GM19238 (cell line): Measurements from ENCODE around the gene GYS2.
A peak's percentile ranks its signal among the peaks of the same experiment; 100 is the strongest.

Experiments
- DNase-seq: peaks from one replicate; pipeline ENCODE4 v3.0.0; 2011; ENCODE audit warnings: low spot score; ENCODE audit not compliant: insufficient read length

The GYS2 gene

DNA sequence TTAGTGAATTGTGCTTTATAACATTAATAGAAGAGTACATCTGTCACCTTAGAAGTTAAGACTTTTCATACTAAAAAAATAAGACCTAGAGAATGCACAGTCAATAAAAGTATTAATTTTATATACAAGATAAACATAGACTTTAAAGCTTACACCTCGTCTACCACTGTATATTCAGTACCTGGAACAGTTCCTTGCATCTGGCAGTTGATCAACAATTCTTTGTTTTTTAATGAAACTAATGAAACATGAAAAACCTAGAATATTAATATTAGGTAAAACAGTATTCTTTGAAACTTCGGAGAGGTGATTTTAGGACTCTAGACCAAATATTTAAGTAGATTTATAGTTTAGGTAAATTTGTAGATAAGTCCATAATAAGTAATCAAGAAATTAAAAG is 98.8 kb downstream of the GYS2 start:
- DNase-seq, result no peak

DNA sequence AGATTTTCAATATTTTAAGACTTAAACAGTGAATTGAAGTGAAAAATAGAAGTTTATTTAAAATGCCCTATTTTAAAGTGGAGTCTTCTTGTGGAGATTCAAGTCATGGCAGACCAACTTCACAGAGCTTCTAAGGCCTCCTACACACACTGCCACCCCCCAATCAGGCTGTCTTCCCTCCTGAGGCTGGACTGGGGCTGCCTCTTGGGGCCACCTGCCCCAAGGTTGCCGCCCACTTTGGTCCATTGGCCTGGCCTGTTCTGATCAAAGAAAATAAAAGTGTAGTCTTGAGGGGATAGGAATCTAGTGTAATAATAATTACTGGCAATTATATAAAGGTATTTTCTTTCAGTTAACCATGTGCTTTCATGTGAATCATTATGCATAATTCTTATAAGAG is 101.8 kb downstream of the GYS2 start:
- no peak for DNase-seq

DNA sequence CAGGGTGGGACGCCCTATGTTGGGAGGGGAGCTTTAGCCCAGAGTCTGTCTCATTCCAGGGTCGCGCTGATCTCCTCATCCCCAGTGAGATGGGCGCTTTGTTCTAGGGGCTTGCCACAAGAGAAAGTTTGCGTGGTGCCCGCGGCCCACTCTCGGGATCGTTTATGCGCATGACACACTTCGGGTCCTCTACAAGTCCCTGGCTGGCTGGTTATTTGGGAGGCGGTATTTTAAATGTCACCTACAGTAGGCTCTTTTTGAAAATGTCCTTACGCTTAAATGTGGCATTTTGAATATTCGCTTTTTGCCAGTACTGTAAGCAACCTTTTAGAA is 102.5 kb downstream of the GYS2 start:
- DNase-seq, result no peak

DNA sequence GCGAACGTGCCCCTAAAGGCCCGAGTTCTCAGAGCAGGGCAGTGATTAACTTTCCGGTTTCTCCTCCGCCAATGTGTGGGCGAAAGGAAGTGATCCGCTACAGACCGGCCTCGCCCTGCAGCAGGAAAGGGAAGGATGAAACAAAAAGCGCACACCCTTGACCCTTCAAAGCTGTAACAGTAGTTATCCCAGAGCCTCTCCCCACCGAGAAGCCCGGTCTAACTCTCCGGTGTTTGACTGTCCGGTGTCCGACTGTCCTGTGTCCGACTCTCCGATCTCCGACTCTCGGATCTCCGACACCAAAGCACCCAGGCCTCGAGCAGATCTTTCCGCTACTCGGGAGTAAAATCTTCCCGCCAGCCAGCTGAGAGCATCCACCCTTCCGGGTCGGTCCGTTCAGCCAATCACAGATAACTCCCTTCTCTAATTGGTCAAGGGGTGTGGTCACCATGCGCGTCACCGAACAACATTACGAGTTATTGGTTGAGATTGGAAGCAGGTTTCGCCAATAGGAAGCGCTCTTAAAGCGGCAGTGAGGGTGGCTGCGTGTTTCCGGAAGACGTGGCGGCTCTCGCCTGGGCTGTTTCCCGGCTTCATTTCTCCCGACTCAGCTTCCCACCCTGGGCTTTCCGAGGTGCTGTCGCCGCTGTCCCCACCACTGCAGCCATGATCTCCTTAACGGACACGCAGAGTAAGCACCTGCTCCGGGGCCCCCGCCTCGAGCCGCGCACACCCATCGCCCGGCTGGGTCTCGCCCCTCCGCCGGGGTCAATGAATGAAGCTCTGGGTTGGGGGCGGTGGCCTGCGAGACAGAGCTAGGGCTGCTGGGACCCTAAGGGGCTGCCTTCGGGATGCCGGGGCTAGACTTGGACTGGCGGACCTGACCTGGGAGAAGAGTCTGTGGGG is 103.1 kb downstream of the GYS2 start, which contains the start of the genes GOLT1B and RECQL:
Gene GOLT1B, plus strand, starts transcription at position 532 of the 906 bp plus-strand sequence. Its CDS starts 135 bp downstream, at position 667.
Gene RECQL, minus strand, starts transcription at position 378 of the 906 bp plus-strand sequence. CDS start 2,065 bp downstream, outside the sequence.
- peak; percentile 78 for DNase-seq

GRCh38 chr12:21500786-21501257 is 103.8 kb downstream of the GYS2 start:
- DNase-seq, result no peak

DNA sequence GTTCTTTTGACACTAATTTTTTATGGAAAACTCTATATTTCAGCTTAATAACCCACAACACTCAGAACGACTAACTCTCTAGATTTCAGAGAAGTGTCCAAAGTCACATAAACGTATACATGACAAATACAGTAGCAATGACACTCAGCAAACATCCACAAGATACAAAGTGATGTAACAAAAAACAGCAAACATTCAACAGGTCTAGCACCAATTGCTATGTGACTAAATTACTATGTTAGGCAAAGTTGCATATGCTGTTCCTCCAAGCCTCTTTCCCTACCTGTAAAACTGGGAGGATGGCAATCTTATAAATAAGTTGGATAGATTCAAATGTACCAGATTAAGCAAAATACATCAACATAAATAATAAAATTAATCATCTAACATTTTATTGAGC is 104.9 kb downstream of the GYS2 start:
- no peak for DNase-seq
